GM23338 (cell line): ENCODE measurements around the gene ROCK1. TPM values are rescaled to one million over a fixed set of nuclear protein-coding genes. Genes with fewer than 3 reads are reported as not detected.

Experiments
- ATAC-seq: fragments of 200-7000 bp; cut with Tn5 transposase; 3 replicates; pipeline ENCODE4 v1.9.1; 2020
- DNase-seq: peaks from one replicate; pipeline ENCODE4 v3.0.0-alpha.2; 2015; ENCODE audit warnings: low spot score
- H2AFZ ChIP-seq: fragments of 200-600 bp; sonication (generic); 2 replicates; pipeline ENCODE4 v1.8.0; 2016; ENCODE audit warnings: antibody characterized with exemption, mild to moderate bottlenecking, moderate library complexity
- H3F3A ChIP-seq: fragments of 200-600 bp; sonication (generic); replicated peaks from 2 replicates; pipeline ENCODE4 v1.8.0; 2017; ENCODE audit warnings: antibody characterized with exemption, mixed run types, low read depth
- H3K27ac ChIP-seq: fragments of 200-600 bp; sonication (generic); 2 replicates; pipeline ENCODE4 v1.6.1; 2016; ENCODE audit warnings: low read depth
- H3K27me3 ChIP-seq: fragments of 200-600 bp; sonication (generic); 2 replicates; pipeline ENCODE4 v1.8.0; 2016; ENCODE audit warnings: mild to moderate bottlenecking, mixed run types, moderate library complexity; ENCODE audit not compliant: insufficient read depth
- H3K36me3 ChIP-seq: fragments of 200-600 bp; sonication (generic); 2 replicates; pipeline ENCODE4 v1.8.0; 2016; ENCODE audit warnings: mild to moderate bottlenecking; ENCODE audit not compliant: insufficient read depth
- H3K4me1 ChIP-seq: fragments of 200-600 bp; sonication (generic); 2 replicates; pipeline ENCODE4 v1.8.0; 2016; ENCODE audit warnings: mild to moderate bottlenecking, moderate library complexity; ENCODE audit not compliant: insufficient read depth
- H3K4me2 ChIP-seq: fragments of 200-600 bp; sonication (generic); 2 replicates; pipeline ENCODE4 v1.7.1; 2017; ENCODE audit warnings: mixed run types
- H3K4me3 ChIP-seq: fragments of 200-600 bp; sonication (generic); 2 replicates; pipeline ENCODE4 v1.6.1; 2016; ENCODE audit warnings: mixed run types
- H3K79me2 ChIP-seq: fragments of 200-600 bp; sonication (generic); replicated peaks from 2 replicates; pipeline ENCODE4 v1.8.0; 2017; ENCODE audit warnings: mild to moderate bottlenecking; ENCODE audit not compliant: insufficient read depth
- H3K9me2 ChIP-seq: fragments of 200-600 bp; sonication (generic); 2 replicates; pipeline ENCODE4 v1.8.0; 2017; ENCODE audit not compliant: insufficient read depth
- H4K20me1 ChIP-seq: fragments of 200-600 bp; sonication (generic); replicated peaks from 2 replicates; pipeline ENCODE4 v1.8.0; 2017; ENCODE audit warnings: mild to moderate bottlenecking; ENCODE audit not compliant: insufficient read depth
- H3K27ac Mint-ChIP-seq: 2 replicates; pipeline ENCODE4 v1.8.0; 2020; ENCODE audit warnings: inconsistent platforms, mild to moderate bottlenecking, moderate library complexity, mixed read lengths
- H3K27me3 Mint-ChIP-seq: 3 replicates; pipeline ENCODE4 v1.8.0; 2022; ENCODE audit warnings: low read depth, mild to moderate bottlenecking, moderate library complexity, mixed read lengths, inconsistent platforms; ENCODE audit not compliant: insufficient read depth, poor library complexity
- H3K36me3 Mint-ChIP-seq: 3 replicates; pipeline ENCODE4 v1.8.0; 2021; ENCODE audit warnings: low read depth, mild to moderate bottlenecking, inconsistent platforms, moderate library complexity, mixed read lengths
- H3K4me1 Mint-ChIP-seq: 3 replicates; pipeline ENCODE4 v1.8.0; 2020; ENCODE audit warnings: mild to moderate bottlenecking, inconsistent platforms, mixed read lengths
- H3K4me3 Mint-ChIP-seq: 3 replicates; pipeline ENCODE4 v1.8.0; 2021; ENCODE audit warnings: moderate library complexity, mild to moderate bottlenecking, inconsistent platforms, mixed read lengths
- H3K9me3 Mint-ChIP-seq: 3 replicates; pipeline ENCODE4 v1.8.0; 2020; ENCODE audit warnings: moderate library complexity, mild to moderate bottlenecking, inconsistent platforms, mixed read lengths
- CREB1 ChIP-seq: fragments of 250-450 bp; sonication (Bioruptor Pico); IDR thresholded peaks from 2 replicates; pipeline ENCODE4 v1.5.0; 2020; ENCODE audit warnings: low read depth, mild to moderate bottlenecking, moderate library complexity
- CTCF ChIP-seq, 2 experiments: fragments of 200-600 bp in 1 of 2; sonication (generic) in 1 of 2; conservative IDR thresholded peaks; 2 replicates each; pipeline versions ENCODE4 v1.5.1 to v1.6.1; 2016 to 2017; ENCODE audit warnings: antibody characterized with exemption in 2 of 2, low read depth in 2 of 2, mild to moderate bottlenecking in 2 of 2, moderate library complexity in 1 of 2
- ETS1 ChIP-seq: IDR thresholded peaks from 2 replicates; pipeline ENCODE4 v1.6.1; 2016; ENCODE audit warnings: antibody characterized with exemption
- EZH2 ChIP-seq: fragments of 200-600 bp; sonication (generic); IDR thresholded peaks from one replicate; pipeline ENCODE4 v1.8.0; 2017; ENCODE audit warnings: antibody characterized with exemption, mild to moderate bottlenecking, low read depth; ENCODE audit not compliant: unreplicated experiment
- EZH2phosphoT487 ChIP-seq: fragments of 200-600 bp; sonication (generic); IDR thresholded peaks from one replicate; pipeline ENCODE4 v1.8.1; 2018; ENCODE audit warnings: antibody characterized with exemption; ENCODE audit not compliant: unreplicated experiment
- JUNB ChIP-seq: IDR thresholded peaks from one replicate; pipeline ENCODE4 v1.6.1; 2016; ENCODE audit warnings: antibody characterized with exemption; ENCODE audit not compliant: unreplicated experiment
- NANOG ChIP-seq: IDR thresholded peaks from 2 replicates; pipeline ENCODE4 v1.6.1; 2016; ENCODE audit warnings: antibody characterized with exemption, borderline replicate concordance
- POLR2AphosphoS5 ChIP-seq: IDR thresholded peaks from 2 replicates; pipeline ENCODE4 v1.6.1; 2016; ENCODE audit warnings: antibody characterized with exemption, low read depth
- REST ChIP-seq: IDR thresholded peaks from one replicate; pipeline ENCODE4 v1.6.1; 2018; ENCODE audit warnings: antibody characterized with exemption; ENCODE audit not compliant: unreplicated experiment
- STAT1 ChIP-seq: IDR thresholded peaks from one replicate; pipeline ENCODE4 v1.6.1; 2016; ENCODE audit warnings: antibody characterized with exemption; ENCODE audit not compliant: unreplicated experiment
- ZNF114 ChIP-seq: fragments of 250-450 bp; sonication (Bioruptor Pico); IDR thresholded peaks from 2 replicates; pipeline ENCODE4 v1.5.0; 2020; ENCODE audit warnings: mild to moderate bottlenecking, moderate library complexity
- ZNF331 ChIP-seq: fragments of 250-450 bp; sonication (Bioruptor Pico); IDR thresholded peaks from 2 replicates; pipeline ENCODE4 v1.5.0; 2020; ENCODE audit warnings: low read depth, mild to moderate bottlenecking, moderate library complexity
- ZNF462 ChIP-seq: fragments of 250-450 bp; sonication (Bioruptor Pico); IDR thresholded peaks from 2 replicates; pipeline ENCODE4 v1.5.0; 2020; ENCODE audit warnings: mild to moderate bottlenecking, moderate library complexity
- polyA plus RNA-seq: library from polyadenylated mRNA; unstranded; fragments of >200 nt; fragmentation: Nextera tagmentation; extraction: Ambion mirVana; gene quantifications from 2 replicates; pipeline ENCODE4 v1.2.1, GENCODE V29; 2016
- total RNA-seq: library from RNA; depleted of rRNA; stranded (reverse); fragments of >200 nt; shearing (Covaris generic); gene quantifications from 2 replicates; pipeline ENCODE4 v1.2.3, GENCODE V29; 2014

ROCK1 gene
- total and polyA plus RNA-seq, 2 experiments from 2014 or later = 37.2 to 42.8 TPM

- Histone ChIP-seq H3K27me3 (no peaks in the 10 kb centered on the region), H3K4me3 (no peak overlapping the region), H4K20me1 (no peaks in the 10 kb centered on the region), H3K4me1 (no peaks in the 10 kb centered on the region), H3K9me2 (no peaks in the 10 kb centered on the region), H3K36me3 (no peaks in the 10 kb centered on the region), H3K79me2 (no peaks in the 10 kb centered on the region; the same call in 1 of the 2 replicates), H3F3A (no peaks in the 10 kb centered on the region), H3K4me2 (no peak overlapping the region), H2AFZ (no peak overlapping the region), H3K27ac (no peak overlapping the region)
- DNase-seq (no peak), ATAC-seq (no peak)
- Mint-ChIP-seq H3K27me3 (peaks cover 1% of the 10 kb centered on the region), H3K4me1 (no peaks in the 10 kb centered on the region), H3K27ac (no peak overlapping the region), H3K36me3 (peaks cover 26% of the 10 kb centered on the region), H3K4me3 (no peak overlapping the region), H3K9me3 (no peaks in the 10 kb centered on the region)
- TF ChIP-seq EZH2 (no peak), ETS1 (no peak), NANOG (no peak), POLR2AphosphoS5 (no peak), ZNF114 (CRISPR knock-in tag) (no peak), EZH2phosphoT487 (no peak), CREB1 (no peak), STAT1 (no peak), REST (no peak), CTCF (conservative IDR thresholded peaks at IDR 0.05; ENCODE audit: low read depth in 2 of 2) (no peak), ZNF462 (no peak), ZNF331 (no peak), JUNB (no peak)
Observed at GRCh38 chr18:21031845-21032244, 79.8 kb downstream of the ROCK1 start.
